ENCODE measurements around the gene PARD6B. TPM values are rescaled to one million over a fixed set of nuclear protein-coding genes. Genes with fewer than 3 reads are reported as not detected.

Gene PARD6B
- total and polyA plus RNA-seq, 2 of the 4 experiments (the other 2 are of a cell fraction): 0.17 to 0.90 TPM

DNA sequence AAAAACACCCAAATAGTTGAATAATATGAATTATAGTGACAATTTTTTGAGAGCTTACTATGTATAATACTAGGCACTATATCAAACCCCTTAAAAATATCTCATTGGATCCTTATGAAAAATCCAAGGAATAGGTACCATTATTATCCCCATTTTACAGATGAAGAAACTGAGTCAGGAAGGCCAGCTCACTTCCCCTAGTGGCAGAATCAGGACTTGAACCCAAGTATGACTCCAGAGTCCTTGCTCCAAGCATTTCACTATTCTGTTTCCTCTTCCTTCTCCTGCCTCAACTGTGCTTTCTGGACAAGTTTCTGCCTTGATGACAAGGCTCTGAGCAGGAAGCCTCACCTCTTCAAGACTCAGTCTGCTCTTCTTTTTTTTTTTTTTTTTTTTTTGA, 10.8 kb upstream of the PARD6B start:
- Histone ChIP-seq H3K23ac (ENCODE audit: low read depth, low read length) (no peak overlapping the region), H4K91ac (ENCODE audit: insufficient read depth, low read depth, low read length) (no peak overlapping the region), H3K79me1 (ENCODE audit: low read depth in 1 of 2, low read length in 2 of 2) (no peaks in the 10 kb centered on the region), H2AK9ac (replicated peaks; ENCODE audit: low read depth, low read length, poor library complexity) (no peak overlapping the region), H2AFZ (replicated peaks; ENCODE audit: low read length, poor library complexity) (no peak overlapping the region), H3K9ac (ENCODE audit: low read depth, low read length) (no peak overlapping the region), H2BK120ac (ENCODE audit: low read depth, low read length) (no peak overlapping the region), H3K9me3 (ENCODE audit: control insufficient read depth, insufficient read depth, low read length) (no peaks in the 10 kb centered on the region), H3K4ac (ENCODE audit: low read depth, low read length) (no peak overlapping the region), H3K4me2 (ENCODE audit: low read depth, low read length) (no peak overlapping the region), H3K56ac (ENCODE audit: extremely low read depth, insufficient read depth, low read length) (no peak overlapping the region), H3K36me3 (ENCODE audit: control insufficient read depth, insufficient read depth, low read length) (no peaks in the 10 kb centered on the region), H4K20me1 (ENCODE audit: insufficient read depth, low read length) (no peaks in the 10 kb centered on the region), H3K4me1 (ENCODE audit: control insufficient read depth, insufficient read depth, low read length) (peaks cover 13% of the 10 kb centered on the region), H3K4me3 (ENCODE audit: insufficient read depth, low read depth, low read length) (no peak overlapping the region), H2BK5ac (ENCODE audit: low read depth, low read length, poor library complexity, severe bottlenecking) (no peak overlapping the region), H3K27me3 (ENCODE audit: control insufficient read depth, insufficient read depth, low read length) (no peaks in the 10 kb centered on the region), H4K8ac (ENCODE audit: low read depth in 2 of 2, low read length in 2 of 2) (no peak overlapping the region), H2AK5ac (ENCODE audit: low read depth, low read length) (no peak overlapping the region), H2BK15ac (ENCODE audit: low read depth, low read length) (no peak overlapping the region), H3K18ac (ENCODE audit: low read depth, low read length) (no peak overlapping the region), H3K27ac (ENCODE audit: insufficient read depth, low read length) (no peak overlapping the region), H2BK20ac (ENCODE audit: low read depth, low read length) (no peak overlapping the region), H3K9me1 (ENCODE audit: insufficient read depth, low read length) (peaks cover 13% of the 10 kb centered on the region), H3K14ac (replicated peaks; ENCODE audit: low read depth, low read length) (no peak overlapping the region), H4K5ac (ENCODE audit: low read depth, low read length) (no peak overlapping the region)
- no peak for ATAC-seq (ENCODE audit: low read depth)
- dilution Hi-C loops (cut with HindIII; ENCODE audit: low sequenced_read_pairs, unreplicated experiment): no loop called here
- no TSS peak for BruUV-seq (replicated peaks)
- in situ Hi-C loops (cut with MboI; ENCODE audit: low sequenced_read_pairs): no loop called here
- TF ChIP-seq MAFK (IDR thresholded peaks at IDR 0.05; ENCODE audit: low read depth, low read length) (no peak), BHLHE40 (IDR thresholded peaks at IDR 0.05; ENCODE audit: low read depth, low read length) (no peak), RFX5 (IDR thresholded peaks at IDR 0.05; ENCODE audit: low read depth, low read length) (no peak), NFE2L2 (IDR thresholded peaks at IDR 0.05; ENCODE audit: low read depth, low read length) (no peak), RAD21 (IDR thresholded peaks at IDR 0.05; ENCODE audit: low read length) (no peak), CEBPB (IDR thresholded peaks at IDR 0.05; ENCODE audit: low read depth, low read length) (no peak)
- TF ChIP-seq, protein P1, sequence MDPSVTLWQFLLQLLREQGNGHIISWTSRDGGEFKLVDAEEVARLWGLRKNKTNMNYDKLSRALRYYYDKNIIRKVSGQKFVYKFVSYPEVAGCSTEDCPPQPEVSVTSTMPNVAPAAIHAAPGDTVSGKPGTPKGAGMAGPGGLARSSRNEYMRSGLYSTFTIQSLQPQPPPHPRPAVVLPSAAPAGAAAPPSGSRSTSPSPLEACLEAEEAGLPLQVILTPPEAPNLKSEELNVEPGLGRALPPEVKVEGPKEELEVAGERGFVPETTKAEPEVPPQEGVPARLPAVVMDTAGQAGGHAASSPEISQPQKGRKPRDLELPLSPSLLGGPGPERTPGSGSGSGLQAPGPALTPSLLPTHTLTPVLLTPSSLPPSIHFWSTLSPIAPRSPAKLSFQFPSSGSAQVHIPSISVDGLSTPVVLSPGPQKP (IDR thresholded peaks at IDR 0.05; ENCODE audit: borderline replicate concordance, low read depth, low read length): no peak
- TF ChIP-seq, protein P2, sequence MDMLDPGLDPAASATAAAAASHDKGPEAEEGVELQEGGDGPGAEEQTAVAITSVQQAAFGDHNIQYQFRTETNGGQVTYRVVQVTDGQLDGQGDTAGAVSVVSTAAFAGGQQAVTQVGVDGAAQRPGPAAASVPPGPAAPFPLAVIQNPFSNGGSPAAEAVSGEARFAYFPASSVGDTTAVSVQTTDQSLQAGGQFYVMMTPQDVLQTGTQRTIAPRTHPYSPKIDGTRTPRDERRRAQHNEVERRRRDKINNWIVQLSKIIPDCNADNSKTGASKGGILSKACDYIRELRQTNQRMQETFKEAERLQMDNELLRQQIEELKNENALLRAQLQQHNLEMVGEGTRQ (IDR thresholded peaks at IDR 0.05; ENCODE audit: low read depth, low read length): no peak
- TF ChIP-seq, protein P3, sequence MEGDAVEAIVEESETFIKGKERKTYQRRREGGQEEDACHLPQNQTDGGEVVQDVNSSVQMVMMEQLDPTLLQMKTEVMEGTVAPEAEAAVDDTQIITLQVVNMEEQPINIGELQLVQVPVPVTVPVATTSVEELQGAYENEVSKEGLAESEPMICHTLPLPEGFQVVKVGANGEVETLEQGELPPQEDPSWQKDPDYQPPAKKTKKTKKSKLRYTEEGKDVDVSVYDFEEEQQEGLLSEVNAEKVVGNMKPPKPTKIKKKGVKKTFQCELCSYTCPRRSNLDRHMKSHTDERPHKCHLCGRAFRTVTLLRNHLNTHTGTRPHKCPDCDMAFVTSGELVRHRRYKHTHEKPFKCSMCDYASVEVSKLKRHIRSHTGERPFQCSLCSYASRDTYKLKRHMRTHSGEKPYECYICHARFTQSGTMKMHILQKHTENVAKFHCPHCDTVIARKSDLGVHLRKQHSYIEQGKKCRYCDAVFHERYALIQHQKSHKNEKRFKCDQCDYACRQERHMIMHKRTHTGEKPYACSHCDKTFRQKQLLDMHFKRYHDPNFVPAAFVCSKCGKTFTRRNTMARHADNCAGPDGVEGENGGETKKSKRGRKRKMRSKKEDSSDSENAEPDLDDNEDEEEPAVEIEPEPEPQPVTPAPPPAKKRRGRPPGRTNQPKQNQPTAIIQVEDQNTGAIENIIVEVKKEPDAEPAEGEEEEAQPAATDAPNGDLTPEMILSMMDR (conservative IDR thresholded peaks at IDR 0.05; ENCODE audit: low read depth, low read length): no peak
- CTCF ChIA-PET: interaction anchor here (0.6 kb wide), 2 partner anchors 112 to 215 kb away, joined by 3 to 4 read pairs; no protein-coding TSS in a partner anchor
- intact Hi-C loops (cut with micrococcal nuclease): no loop called here
- POLR2A ChIA-PET (ENCODE audit: unreplicated experiment): interaction anchor here (0.7 kb wide), 1 partner anchor 29 kb away, joined by 10 read pairs; no protein-coding TSS in a partner anchor
- DNase-seq: no peak
